ENCODE data around the gene PLA2G4E.

PLA2G4E gene

GRCh38 chr15:41972253-41973242 is 48.3 kb downstream of the PLA2G4E start, which contains the start of gene EHD4:
Gene EHD4 (minus strand): TSS chr15:41972557. CDS start chr15:41972494, 63 bp downstream.
- DNase-seq = peak; percentile 94

DNA sequence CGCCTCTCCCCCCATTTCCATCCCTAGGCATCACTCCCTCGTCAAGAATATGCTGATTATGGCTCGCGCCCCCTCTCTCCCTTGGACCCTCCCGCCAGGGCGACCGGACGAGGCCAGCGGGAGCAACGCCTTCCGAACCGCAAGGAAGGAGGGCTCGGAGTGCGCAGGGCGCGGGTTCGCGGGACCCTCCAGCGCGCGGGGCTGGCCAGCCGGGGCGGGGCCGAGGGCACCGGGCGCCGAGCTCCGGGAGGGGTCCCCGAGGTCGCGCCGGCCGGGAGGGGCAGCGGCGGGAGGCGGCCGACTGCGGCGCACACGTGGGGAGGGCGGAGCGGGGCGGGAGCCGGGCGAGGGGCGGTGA is 49.0 kb downstream of the PLA2G4E start:
- no peak for DNase-seq

- DNase-seq = no peak
Observed at GRCh38 chr15:41971089-41971894, 49.5 kb downstream of the PLA2G4E start.

DNA sequence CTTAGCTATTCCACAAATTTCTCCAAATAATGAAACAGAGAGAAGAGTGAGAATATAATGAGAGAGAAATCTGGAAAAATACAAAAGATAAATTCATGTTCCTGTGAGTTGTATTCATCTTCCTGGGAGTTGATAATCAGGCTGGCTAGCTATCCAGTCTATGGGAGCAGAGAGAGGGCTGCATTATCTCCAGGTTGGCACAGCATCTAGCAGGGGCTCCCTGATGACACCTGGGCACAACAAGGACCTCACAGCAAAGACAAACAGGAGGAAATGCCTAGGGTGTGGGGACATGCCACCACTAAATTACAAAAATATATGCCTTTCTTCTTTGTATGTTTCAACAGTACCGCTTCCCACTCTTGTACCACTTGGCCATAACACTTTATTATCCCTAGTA is 50.4 kb downstream of the PLA2G4E start:
- DNase-seq = no peak

DNA sequence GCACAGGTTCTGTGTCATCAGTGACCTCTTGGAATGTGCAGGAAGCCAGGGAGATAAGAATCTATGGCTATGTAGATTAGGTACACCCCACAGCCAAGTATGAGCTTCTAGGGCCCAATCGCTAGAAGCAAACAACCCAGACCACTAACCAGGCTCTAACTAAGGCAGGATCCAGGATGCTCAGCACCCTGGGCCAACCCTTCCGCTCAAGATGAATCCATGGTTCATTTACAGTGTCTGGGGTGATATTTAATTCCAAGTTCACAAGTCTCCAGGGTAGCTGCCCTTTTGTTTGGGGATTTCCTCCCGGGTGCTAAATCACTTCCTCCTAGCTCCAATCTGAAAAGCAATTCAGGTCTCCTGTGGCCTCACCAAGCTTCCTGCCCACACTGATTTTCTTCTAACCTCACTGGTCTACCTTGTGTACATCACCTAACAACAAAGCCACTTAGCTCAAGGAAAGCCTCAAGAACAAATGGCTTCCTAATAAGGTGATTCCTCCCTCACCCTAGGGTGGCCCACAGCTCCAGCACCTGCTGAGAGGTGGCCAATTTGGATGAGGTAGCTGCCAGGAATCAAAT is 50.9 kb downstream of the PLA2G4E start:
- DNase-seq = no peak

GRCh38 chr15:41968701-41969100 is 52.1 kb downstream of the PLA2G4E start:
- no peak for DNase-seq

DNA sequence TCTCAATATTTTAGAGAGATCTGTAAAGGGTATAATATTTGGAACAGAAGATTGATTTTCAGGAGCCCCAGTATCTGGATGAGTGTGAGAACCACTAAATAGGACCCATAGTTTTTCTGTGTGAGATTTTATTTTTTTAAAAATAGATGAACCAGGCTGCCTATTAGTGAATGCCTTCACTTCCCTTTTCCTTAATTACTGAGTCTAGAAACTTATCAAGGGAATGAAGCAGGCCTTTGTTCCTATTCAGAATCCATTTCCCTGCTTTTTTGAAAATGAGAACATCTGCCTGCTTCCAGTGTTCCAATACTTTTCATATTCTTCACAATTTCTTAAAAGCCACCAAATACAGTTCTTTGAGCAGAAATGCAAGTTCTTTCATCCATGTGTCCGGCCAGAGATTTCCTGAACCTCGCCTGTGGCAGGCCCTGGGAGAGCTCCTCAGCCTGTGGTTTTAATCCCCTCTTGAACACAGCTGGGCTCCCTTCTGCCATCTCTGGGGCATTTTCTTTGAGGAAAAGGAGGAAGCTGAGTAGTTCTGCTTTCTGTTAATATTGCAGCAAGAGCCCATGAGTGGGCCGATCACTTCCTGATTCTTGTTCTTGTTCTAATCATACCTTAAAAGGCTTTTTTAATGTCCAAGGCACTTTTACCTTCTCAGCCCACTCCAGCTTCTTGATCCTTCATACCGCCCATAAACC is 53.2 kb downstream of the PLA2G4E start:
- no peak for DNase-seq

- DNase-seq = no peak
Observed at GRCh38 chr15:41966920-41967465, 53.8 kb downstream of the PLA2G4E start.

DNA sequence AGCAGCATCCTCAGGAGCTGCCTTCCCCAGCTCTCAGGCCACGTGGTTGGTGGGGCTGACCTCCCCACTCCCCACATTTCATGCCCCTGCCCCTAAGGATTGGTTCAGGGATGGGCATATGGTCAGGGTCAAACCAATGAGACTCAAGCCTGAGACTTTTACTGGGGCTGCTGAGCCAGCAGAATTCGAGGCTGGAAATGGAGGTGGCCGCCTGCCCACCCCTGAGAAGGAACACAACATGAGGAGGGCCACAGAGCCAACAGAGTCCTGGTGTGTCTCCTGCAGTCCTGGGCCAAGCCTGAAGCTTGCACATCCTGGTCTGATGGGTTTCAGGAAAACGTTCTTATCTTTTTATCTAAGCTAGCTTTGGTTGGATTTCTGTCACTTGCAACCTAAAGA is 54.4 kb downstream of the PLA2G4E start:
- DNase-seq = no peak

DNA sequence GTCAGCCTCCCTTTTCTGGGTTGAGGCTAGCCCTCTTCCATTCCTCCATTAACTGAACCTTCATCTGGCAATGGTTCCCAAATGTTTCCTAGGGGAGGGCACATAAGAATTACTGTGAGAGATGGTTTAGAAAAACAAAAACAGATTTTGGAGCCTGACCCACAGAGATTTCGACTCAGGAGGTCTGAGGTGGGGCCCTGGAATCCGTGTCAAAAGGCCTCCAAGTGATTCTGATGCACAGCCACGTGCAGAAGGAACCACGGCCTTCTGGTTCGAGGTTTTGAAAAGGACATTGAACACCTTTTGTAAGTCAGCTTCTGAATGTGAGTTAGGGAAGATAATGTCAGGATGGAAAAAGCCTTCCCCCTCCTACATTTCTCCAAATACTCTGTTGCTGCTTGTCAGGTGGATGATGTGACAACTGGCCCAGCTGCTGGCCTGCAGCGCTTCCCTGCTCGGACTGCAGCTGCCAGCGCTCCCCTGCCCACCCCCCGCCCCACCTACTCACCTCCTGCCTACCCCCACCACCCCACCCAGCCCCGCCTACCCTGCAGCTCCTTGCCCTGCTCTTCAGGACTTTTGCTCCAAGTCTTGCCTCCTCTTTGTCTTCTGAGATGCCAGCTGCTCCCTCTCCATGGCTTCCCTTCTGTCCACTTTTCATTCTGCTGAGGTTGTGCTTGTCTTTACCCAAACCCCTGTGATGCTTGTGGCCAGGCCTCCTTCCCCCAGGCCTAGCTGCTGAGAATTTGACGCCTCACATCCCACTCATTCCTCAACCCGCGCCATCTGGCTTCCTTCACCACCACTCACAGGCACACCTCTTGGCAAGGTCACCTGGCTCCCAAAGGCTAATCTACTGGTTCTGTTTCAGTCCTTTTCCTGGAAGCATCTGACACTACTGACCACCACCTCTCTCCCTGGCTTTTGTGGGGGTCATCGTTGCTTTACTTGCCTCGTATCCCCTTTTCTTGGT is 55.1 kb downstream of the PLA2G4E start:
- no peak for DNase-seq

DNA sequence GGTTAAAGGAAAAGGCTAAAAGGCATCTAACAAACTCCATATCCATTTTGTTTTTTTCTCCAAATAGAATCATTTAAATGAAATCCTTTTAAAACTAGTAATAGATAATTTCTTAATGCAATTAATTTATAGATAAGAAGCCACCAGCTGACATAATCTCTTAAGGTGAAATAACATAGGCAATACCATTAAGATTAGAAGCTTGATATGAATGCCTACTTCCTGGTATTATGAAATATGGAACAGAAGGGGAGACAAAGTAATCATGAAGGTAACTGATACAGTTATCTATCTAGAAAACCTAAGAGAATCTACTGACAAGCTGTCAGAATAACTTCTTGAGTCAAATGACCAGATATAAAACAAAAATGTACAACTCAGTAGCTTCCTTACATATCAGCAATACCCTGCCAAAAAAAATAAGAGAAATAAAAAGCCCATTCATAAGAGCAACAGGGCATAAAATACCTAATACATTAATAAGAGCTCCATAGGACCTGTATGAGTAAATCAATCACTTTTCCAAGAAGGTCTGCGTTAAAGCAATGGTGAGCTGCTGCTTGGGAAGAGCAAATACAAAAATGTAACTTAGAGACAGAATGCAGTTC is 59.1 kb downstream of the PLA2G4E start:
- DNase-seq = no peak

DNA sequence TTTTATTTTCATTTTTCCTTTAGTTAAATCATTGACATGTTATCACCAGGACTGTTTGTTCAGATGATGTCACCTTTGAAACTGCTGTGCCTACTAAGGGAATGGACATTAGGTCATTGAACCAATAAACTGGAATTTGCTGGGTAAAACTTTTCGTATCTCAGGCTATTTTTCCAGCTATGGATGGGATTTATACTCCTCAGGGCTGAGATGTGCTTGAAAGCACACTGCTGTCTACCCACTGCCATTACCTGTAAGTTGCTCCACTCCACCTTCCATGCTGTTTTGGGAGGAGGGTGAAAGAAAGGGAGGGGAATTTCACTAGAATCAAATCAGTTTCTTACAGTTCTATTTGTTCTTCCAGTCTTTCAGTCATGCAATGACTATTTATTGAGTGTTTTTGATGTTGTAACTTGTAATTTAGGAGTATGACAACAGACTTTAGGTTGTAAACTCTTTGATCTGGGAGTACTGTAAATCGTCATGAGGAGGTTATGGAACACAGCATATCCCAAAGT is 59.8 kb downstream of the PLA2G4E start:
- no peak for DNase-seq

DNA sequence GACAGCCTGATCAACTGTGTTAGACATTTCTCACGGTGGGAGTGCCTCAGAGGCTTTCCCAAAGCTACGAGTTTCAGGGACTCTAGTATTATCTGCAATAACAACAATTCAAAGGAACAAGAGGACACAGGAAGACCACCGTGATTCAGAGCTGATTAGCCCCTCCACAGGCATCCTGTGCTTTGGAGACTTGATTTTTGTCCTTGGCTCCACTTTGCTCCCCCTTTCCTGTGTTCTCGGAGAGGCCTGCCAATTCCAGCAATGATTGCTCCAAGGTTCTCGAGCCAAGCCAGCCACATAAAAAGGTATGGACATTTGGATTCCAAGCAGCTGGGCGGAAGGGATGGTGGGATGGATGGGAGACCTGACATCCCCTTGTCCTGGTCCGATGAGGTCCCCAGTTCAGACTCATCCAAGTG is 62.8 kb downstream of the PLA2G4E start:
- no peak for DNase-seq

DNA sequence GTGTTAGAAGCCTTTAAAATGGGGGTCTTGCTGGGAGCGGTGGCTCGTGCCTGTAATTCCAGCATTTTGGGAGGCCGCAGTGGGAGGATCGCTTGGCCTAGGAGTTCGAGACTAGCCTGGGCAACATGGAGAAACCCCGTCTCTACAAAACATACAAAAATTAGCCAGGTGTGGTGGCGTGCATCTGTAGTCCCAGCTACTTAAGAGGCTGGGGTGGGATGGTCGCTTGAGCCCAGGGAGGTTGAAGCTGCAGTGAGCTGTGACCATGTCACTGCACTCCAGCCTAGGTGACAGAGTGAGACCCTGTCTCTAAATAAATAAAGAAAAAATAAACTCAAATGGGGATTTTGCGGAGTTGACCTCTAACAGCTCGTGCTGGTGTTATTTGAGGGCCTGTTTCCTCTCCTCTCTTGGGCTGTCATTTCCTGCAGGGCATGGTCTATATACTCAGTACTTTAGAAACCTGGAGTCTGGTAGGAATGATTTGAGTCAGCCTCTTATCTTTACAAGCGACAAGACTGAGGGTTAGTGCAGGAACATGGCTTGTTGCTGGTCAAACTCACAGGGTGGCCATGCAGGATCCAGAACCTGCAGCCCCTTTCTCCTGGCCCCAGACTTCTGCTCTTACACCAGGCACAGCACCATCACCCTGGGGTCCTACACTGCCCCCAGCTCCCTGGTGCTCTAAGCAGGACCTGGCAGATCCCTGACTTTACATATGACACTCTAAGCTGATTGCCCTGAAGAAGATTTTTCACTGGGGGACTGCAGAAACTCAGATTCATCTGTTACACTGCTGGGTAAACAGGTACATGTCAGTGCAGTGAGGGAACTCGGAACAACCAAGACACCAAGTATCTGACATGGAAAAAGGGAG is 63.6 kb downstream of the PLA2G4E start:
- DNase-seq = no peak

GRCh38 chr15:41955807-41956525 is 64.9 kb downstream of the PLA2G4E start:
- no peak for DNase-seq

DNA sequence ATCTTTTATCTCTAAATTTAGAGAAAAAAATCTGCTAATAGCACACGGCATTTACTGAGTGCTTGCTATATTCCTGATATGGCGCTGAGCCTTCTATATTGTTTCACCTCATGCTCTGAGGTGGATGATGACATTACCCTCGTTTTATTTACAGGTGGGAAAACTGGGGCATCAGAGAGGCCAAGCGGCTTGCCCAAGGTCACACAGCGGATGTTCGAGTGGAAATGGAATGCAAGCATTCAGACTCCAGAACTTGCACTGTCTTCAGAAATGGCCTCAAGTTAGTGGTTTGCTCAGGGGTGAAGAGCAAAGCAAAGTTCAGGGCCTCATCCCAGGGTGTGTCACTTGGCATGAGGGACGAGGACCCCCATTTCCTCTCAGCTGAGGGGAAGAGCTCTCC is 65.7 kb downstream of the PLA2G4E start:
- DNase-seq = no peak

DNA sequence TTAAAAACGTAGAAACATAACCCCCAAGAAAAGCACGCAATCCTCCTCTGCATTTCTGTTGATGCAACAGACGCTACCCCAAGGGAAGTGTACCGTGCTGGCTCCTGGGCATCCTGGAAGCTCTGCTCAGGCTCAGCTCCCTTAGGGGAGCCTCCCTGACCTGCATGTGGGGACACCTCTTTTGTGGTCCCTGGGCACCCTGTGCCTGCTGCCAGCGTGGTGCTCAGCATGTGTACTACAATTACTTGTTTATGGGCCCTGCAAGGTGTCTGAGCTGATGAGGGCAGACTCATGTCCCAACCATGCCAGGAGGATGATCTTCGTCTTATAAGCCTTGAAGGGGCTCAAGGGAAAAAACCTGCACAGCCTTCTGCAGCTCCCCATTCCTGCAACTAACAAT is 66.8 kb downstream of the PLA2G4E start:
- no peak for DNase-seq

DNA sequence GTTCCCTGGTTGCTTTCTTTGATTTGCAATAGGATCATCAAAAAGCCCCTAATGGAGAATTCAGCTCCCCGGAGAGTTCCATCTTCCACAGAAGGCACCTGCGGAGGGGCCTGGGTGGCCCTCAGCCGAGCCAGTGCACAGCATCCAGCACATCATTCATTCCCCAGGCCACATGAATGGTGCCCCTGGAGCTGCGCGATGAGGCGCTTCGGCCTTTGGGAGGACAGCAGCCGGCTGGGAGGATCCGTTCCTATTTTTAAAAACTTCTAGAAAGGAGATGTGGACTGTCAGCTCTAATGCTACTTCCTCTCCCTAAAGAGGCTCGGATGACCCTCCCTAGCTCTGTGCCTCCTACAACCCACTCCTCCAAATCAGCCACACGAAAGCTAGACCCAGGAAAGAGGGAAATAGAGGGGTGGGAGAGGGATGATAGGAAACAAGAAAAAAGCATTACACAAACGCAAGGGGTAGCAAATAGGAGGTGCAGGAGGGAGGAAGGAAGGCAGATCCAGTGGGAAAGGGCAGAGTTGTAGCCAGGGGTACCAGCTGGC is 68.8 kb downstream of the PLA2G4E start:
- no peak for DNase-seq

All from NCI-H1436 treated with DMSO at 0.1 percent for 48 hours (cell line).